Stimulated activated naive CD8-positive, alpha-beta T cell treated with anti-CD3 and anti-CD28 coated beads, Interleukin-15, Interleukin-2, amounts not matched to agents 100 ng/mL and 50 ng/mL, for 24 hours (primary cell): ENCODE data around the gene DMXL1.
"Not testable (repeated sequence)": the region's sequence is repeated elsewhere in the genome, so short reads cannot be mapped to it uniquely, and the experiment has no call there.

Experiments used
- H3K27ac Mint-ChIP-seq: one replicate; pipeline ENCODE4 v1.8.0; 2021; ENCODE audit warnings: mild to moderate bottlenecking, mixed read lengths
- H3K27me3 Mint-ChIP-seq: one replicate; pipeline ENCODE4 v1.8.0; 2021; ENCODE audit warnings: mixed read lengths
- H3K36me3 Mint-ChIP-seq: one replicate; pipeline ENCODE4 v1.8.0; 2021; ENCODE audit warnings: low read depth, mixed read lengths
- H3K4me1 Mint-ChIP-seq: one replicate; pipeline ENCODE4 v1.8.0; 2021; ENCODE audit warnings: low read depth, mixed read lengths
- H3K4me3 Mint-ChIP-seq: one replicate; pipeline ENCODE4 v1.8.0; 2021; ENCODE audit warnings: mild to moderate bottlenecking, mixed read lengths
- H3K9me3 Mint-ChIP-seq: one replicate; pipeline ENCODE4 v1.8.0; 2021; ENCODE audit warnings: mixed read lengths

DMXL1 gene

GRCh38 chr5:119129770-119130169, 58.9 kb downstream of the DMXL1 start:
- no peaks in the 10 kb centered on the region for H3K27me3 Mint-ChIP-seq
- H3K4me3 Mint-ChIP-seq: no peak overlapping the region
- H3K4me1 Mint-ChIP-seq: no peaks in the 10 kb centered on the region
- peaks cover 64% of the 10 kb centered on the region for H3K36me3 Mint-ChIP-seq
- H3K27ac Mint-ChIP-seq: no peak overlapping the region
- no peaks in the 10 kb centered on the region for H3K9me3 Mint-ChIP-seq

- H3K4me1 Mint-ChIP-seq: no peaks in the 10 kb centered on the region
- H3K36me3 Mint-ChIP-seq: peaks cover 83% of the 10 kb centered on the region
- peaks cover 13% of the 10 kb centered on the region for H3K9me3 Mint-ChIP-seq
- no peak overlapping the region for H3K27ac Mint-ChIP-seq
- no peaks in the 10 kb centered on the region for H3K27me3 Mint-ChIP-seq
- H3K4me3 Mint-ChIP-seq: no peak overlapping the region
Measured at GRCh38 chr5:119131530-119132304, 60.8 kb downstream of the DMXL1 start.

- peaks cover 23% of the 10 kb centered on the region for H3K9me3 Mint-ChIP-seq
Measured at GRCh38 chr5:119135743-119136142, 64.9 kb downstream of the DMXL1 start.

GRCh38 chr5:119136666-119137318, 65.9 kb downstream of the DMXL1 start:
- H3K4me1 Mint-ChIP-seq: no peaks in the 10 kb centered on the region
- H3K4me3 Mint-ChIP-seq: no peak overlapping the region
- no peak overlapping the region for H3K27ac Mint-ChIP-seq
- H3K9me3 Mint-ChIP-seq: peaks cover 27% of the 10 kb centered on the region
- H3K27me3 Mint-ChIP-seq: no peaks in the 10 kb centered on the region
- peaks cover 73% of the 10 kb centered on the region for H3K36me3 Mint-ChIP-seq

More at GRCh38 chr5:119135743-119136142, 64.9 kb downstream of the DMXL1 start:
- not testable (repeated sequence) for H3K27me3 Mint-ChIP-seq, H3K4me3 Mint-ChIP-seq, H3K27ac Mint-ChIP-seq, H3K4me1 Mint-ChIP-seq
- H3K36me3 Mint-ChIP-seq: peaks cover 83% of the 10 kb centered on the region

- Mint-ChIP-seq H3K27ac (no peak overlapping the region), H3K27me3 (no peaks in the 10 kb centered on the region), H3K36me3 (peaks cover 53% of the 10 kb centered on the region), H3K4me1 (no peaks in the 10 kb centered on the region), H3K9me3 (peaks cover 5% of the 10 kb centered on the region), H3K4me3 (no peak overlapping the region)
Measured at GRCh38 chr5:119153629-119154028, 82.7 kb downstream of the DMXL1 start.

- no peak overlapping the region for H3K4me3 Mint-ChIP-seq
- H3K27ac Mint-ChIP-seq: no peak overlapping the region
- H3K36me3 Mint-ChIP-seq: peaks cover 34% of the 10 kb centered on the region
Measured at GRCh38 chr5:119158144-119158543, 87.3 kb downstream of the DMXL1 start.

GRCh38 chr5:119161430-119161829, 90.5 kb downstream of the DMXL1 start:
- no peak overlapping the region for H3K4me3 Mint-ChIP-seq
- no peaks in the 10 kb centered on the region for H3K27me3 Mint-ChIP-seq
- peaks cover 6% of the 10 kb centered on the region for H3K9me3 Mint-ChIP-seq
- no peak overlapping the region for H3K27ac Mint-ChIP-seq
- H3K36me3 Mint-ChIP-seq: peaks cover 26% of the 10 kb centered on the region
- H3K4me1 Mint-ChIP-seq: no peaks in the 10 kb centered on the region

More at GRCh38 chr5:119158144-119158543, 87.3 kb downstream of the DMXL1 start:
- Mint-ChIP-seq H3K4me1 (no peaks in the 10 kb centered on the region), H3K9me3 (peaks cover 6% of the 10 kb centered on the region), H3K27me3 (no peaks in the 10 kb centered on the region)

- H3K9me3 Mint-ChIP-seq: no peaks in the 10 kb centered on the region
- peaks cover 27% of the 10 kb centered on the region for H3K36me3 Mint-ChIP-seq
- no peak overlapping the region for H3K4me3 Mint-ChIP-seq
- no peaks in the 10 kb centered on the region for H3K27me3 Mint-ChIP-seq
- H3K4me1 Mint-ChIP-seq: peaks cover 7% of the 10 kb centered on the region
- no peak overlapping the region for H3K27ac Mint-ChIP-seq
Measured at GRCh38 chr5:119166026-119166425, 95.1 kb downstream of the DMXL1 start.

- H3K36me3 Mint-ChIP-seq: peaks cover 30% of the 10 kb centered on the region
- H3K27ac Mint-ChIP-seq: no peak overlapping the region
- H3K27me3 Mint-ChIP-seq: no peaks in the 10 kb centered on the region
- H3K4me1 Mint-ChIP-seq: peaks cover 7% of the 10 kb centered on the region
- no peak overlapping the region for H3K4me3 Mint-ChIP-seq
- H3K9me3 Mint-ChIP-seq: no peaks in the 10 kb centered on the region
Measured at GRCh38 chr5:119168401-119168800, 97.5 kb downstream of the DMXL1 start.

- Mint-ChIP-seq H3K27me3 (no peaks in the 10 kb centered on the region), H3K4me1 (peaks cover 13% of the 10 kb centered on the region), H3K9me3 (no peaks in the 10 kb centered on the region), H3K27ac (no peak overlapping the region), H3K4me3 (no peak overlapping the region), H3K36me3 (peaks cover 23% of the 10 kb centered on the region)
Measured at GRCh38 chr5:119171686-119172085, 100.8 kb downstream of the DMXL1 start.

- Mint-ChIP-seq H3K4me1 (peaks cover 9% of the 10 kb centered on the region), H3K4me3 (no peak overlapping the region), H3K9me3 (no peaks in the 10 kb centered on the region), H3K27me3 (no peaks in the 10 kb centered on the region), H3K36me3 (peaks cover 30% of the 10 kb centered on the region), H3K27ac (no peak overlapping the region)
Measured at GRCh38 chr5:119174578-119175163, 103.8 kb downstream of the DMXL1 start.

- H3K9me3 Mint-ChIP-seq: no peaks in the 10 kb centered on the region
- peaks cover 27% of the 10 kb centered on the region for H3K36me3 Mint-ChIP-seq
- no peak overlapping the region for H3K27ac Mint-ChIP-seq
- H3K4me1 Mint-ChIP-seq: peaks cover 11% of the 10 kb centered on the region
- no peaks in the 10 kb centered on the region for H3K27me3 Mint-ChIP-seq
- no peak overlapping the region for H3K4me3 Mint-ChIP-seq
Measured at GRCh38 chr5:119176785-119177184, 105.9 kb downstream of the DMXL1 start.

- H3K27me3 Mint-ChIP-seq: no peaks in the 10 kb centered on the region
- peaks cover 11% of the 10 kb centered on the region for H3K4me1 Mint-ChIP-seq
- H3K9me3 Mint-ChIP-seq: no peaks in the 10 kb centered on the region
- H3K36me3 Mint-ChIP-seq: peaks cover 27% of the 10 kb centered on the region
- H3K4me3 Mint-ChIP-seq: no peak overlapping the region
- H3K27ac Mint-ChIP-seq: no peak overlapping the region
Measured at GRCh38 chr5:119177226-119177625, 106.3 kb downstream of the DMXL1 start.

- Mint-ChIP-seq H3K9me3 (no peaks in the 10 kb centered on the region), H3K27ac (no peak overlapping the region), H3K36me3 (peaks cover 24% of the 10 kb centered on the region), H3K4me3 (no peak overlapping the region), H3K4me1 (peaks cover 11% of the 10 kb centered on the region), H3K27me3 (no peaks in the 10 kb centered on the region)
Measured at GRCh38 chr5:119178435-119178834, 107.5 kb downstream of the DMXL1 start.

- Mint-ChIP-seq H3K4me3 (no peak overlapping the region), H3K4me1 (peaks cover 5% of the 10 kb centered on the region), H3K27me3 (no peaks in the 10 kb centered on the region), H3K9me3 (no peaks in the 10 kb centered on the region), H3K27ac (no peak overlapping the region), H3K36me3 (peaks cover 15% of the 10 kb centered on the region)
Measured at GRCh38 chr5:119179857-119180641, 109.2 kb downstream of the DMXL1 start.
